Astrocyte (in vitro differentiated cells and primary cell): ENCODE measurements around the gene COA5.

ENCODE experiments used
- EZH2 ChIP-seq: IDR thresholded peaks from 2 replicates; pipeline ENCODE4 v1.6.1; 2012; ENCODE audit warnings: mild to moderate bottlenecking, low read length, inconsistent platforms; ENCODE audit not compliant: insufficient read depth
- TF ChIP-seq, protein P1 (sequence below): IDR thresholded peaks from 2 replicates; pipeline ENCODE4 v1.5.1; 2011; ENCODE audit warnings: low read depth, mild to moderate bottlenecking, inconsistent platforms, low read length, moderate library complexity; ENCODE audit not compliant: insufficient read depth

DNA sequence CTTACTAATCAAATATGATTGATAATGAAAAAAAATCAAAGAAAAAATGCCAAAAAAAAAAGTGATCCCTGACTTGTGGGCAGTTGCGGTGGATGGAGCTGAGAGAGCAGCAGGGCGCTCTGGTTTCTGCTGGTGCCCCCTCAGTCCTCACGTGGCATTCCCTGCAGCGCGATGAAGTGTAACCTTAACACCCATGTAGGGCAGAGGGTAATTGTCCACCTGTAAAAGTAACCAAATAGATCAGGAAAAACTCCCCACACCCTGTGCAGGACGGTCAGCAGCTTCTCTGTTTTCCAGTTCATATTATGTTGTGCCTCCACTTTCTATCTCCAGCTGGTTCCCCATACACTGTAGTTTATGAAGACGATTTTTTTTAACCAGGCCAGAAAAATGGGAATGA is 25.0 kb downstream of the COA5 start:
- TF ChIP-seq, protein P1, sequence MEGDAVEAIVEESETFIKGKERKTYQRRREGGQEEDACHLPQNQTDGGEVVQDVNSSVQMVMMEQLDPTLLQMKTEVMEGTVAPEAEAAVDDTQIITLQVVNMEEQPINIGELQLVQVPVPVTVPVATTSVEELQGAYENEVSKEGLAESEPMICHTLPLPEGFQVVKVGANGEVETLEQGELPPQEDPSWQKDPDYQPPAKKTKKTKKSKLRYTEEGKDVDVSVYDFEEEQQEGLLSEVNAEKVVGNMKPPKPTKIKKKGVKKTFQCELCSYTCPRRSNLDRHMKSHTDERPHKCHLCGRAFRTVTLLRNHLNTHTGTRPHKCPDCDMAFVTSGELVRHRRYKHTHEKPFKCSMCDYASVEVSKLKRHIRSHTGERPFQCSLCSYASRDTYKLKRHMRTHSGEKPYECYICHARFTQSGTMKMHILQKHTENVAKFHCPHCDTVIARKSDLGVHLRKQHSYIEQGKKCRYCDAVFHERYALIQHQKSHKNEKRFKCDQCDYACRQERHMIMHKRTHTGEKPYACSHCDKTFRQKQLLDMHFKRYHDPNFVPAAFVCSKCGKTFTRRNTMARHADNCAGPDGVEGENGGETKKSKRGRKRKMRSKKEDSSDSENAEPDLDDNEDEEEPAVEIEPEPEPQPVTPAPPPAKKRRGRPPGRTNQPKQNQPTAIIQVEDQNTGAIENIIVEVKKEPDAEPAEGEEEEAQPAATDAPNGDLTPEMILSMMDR = no peak
- TF ChIP-seq EZH2 = no peak
